ENCODE results near the gene PPP2R3A. TPM values are rescaled to one million over a fixed set of nuclear protein-coding genes. Genes with fewer than 3 reads are reported as not detected.
"Not testable (repeated sequence)": the region's sequence is repeated elsewhere in the genome, so short reads cannot be mapped to it uniquely, and the experiment has no call there.

The PPP2R3A gene
- total RNA-seq, 1 donor from 2014 or later, result 16.5 TPM

GRCh38 chr3:136189859-136190617, 224.5 kb downstream of the PPP2R3A start:
- DNase-seq (ENCODE audit: extremely low spot score, unreplicated experiment), result no peak
- Mint-ChIP-seq H3K27ac (peak overlapping the region; percentile 46), H3K4me3 (peak overlapping the region; percentile 54), H3K9me3 (peaks cover 5% of the 10 kb centered on the region), H3K27me3 (no peaks in the 10 kb centered on the region), H3K36me3 (peaks cover 15% of the 10 kb centered on the region), H3K4me1 (ENCODE audit: unreplicated experiment) (peaks cover 41% of the 10 kb centered on the region)
- TF ChIP-seq CTCF (conservative IDR thresholded peaks at IDR 0.05), result no peak

- H3K4me3 Mint-ChIP-seq, result peak overlapping the region; percentile 95
- H3K36me3 Mint-ChIP-seq, result peaks cover 11% of the 10 kb centered on the region
- H3K27ac Mint-ChIP-seq, result peak overlapping the region; percentile 92
- not testable (repeated sequence) for H3K9me3 Mint-ChIP-seq; DNase-seq (ENCODE audit: extremely low spot score, unreplicated experiment); H3K27me3 Mint-ChIP-seq
- H3K4me1 Mint-ChIP-seq (ENCODE audit: unreplicated experiment), result peaks cover 31% of the 10 kb centered on the region
Measured at GRCh38 chr3:136192195-136192594, 226.7 kb downstream of the PPP2R3A start.

- Mint-ChIP-seq H3K4me1 (ENCODE audit: unreplicated experiment) (peaks cover 35% of the 10 kb centered on the region), H3K36me3 (peaks cover 11% of the 10 kb centered on the region), H3K27me3 (peaks cover 5% of the 10 kb centered on the region), H3K27ac (peak overlapping the region; percentile 92), H3K4me3 (peak overlapping the region; percentile 95), H3K9me3 (peaks cover 5% of the 10 kb centered on the region)
- no peak for TF ChIP-seq CTCF (conservative IDR thresholded peaks at IDR 0.05)
- DNase-seq (ENCODE audit: extremely low spot score, unreplicated experiment), result no peak
Measured at GRCh38 chr3:136192831-136193230, 227.3 kb downstream of the PPP2R3A start.

- peaks cover 11% of the 10 kb centered on the region for H3K36me3 Mint-ChIP-seq
- no peak for TF ChIP-seq CTCF (conservative IDR thresholded peaks at IDR 0.05)
- H3K4me3 Mint-ChIP-seq, result peak overlapping the region; percentile 95
- peaks cover 5% of the 10 kb centered on the region for H3K9me3 Mint-ChIP-seq
- H3K27me3 Mint-ChIP-seq, result peaks cover 5% of the 10 kb centered on the region
- H3K27ac Mint-ChIP-seq, result peak overlapping the region; percentile 92
- H3K4me1 Mint-ChIP-seq (ENCODE audit: unreplicated experiment), result peaks cover 38% of the 10 kb centered on the region
- no peak for DNase-seq (ENCODE audit: extremely low spot score, unreplicated experiment)
Measured at GRCh38 chr3:136193278-136194054, 227.9 kb downstream of the PPP2R3A start.

GRCh38 chr3:136194409-136195257, 229.1 kb downstream of the PPP2R3A start:
- peaks cover 30% of the 10 kb centered on the region for H3K4me1 Mint-ChIP-seq (ENCODE audit: unreplicated experiment)
- TF ChIP-seq CTCF (conservative IDR thresholded peaks at IDR 0.05), result peak; percentile 29
- peak overlapping the region; percentile 95 for H3K4me3 Mint-ChIP-seq
- peaks cover 5% of the 10 kb centered on the region for H3K27me3 Mint-ChIP-seq
- peaks cover 5% of the 10 kb centered on the region for H3K9me3 Mint-ChIP-seq
- H3K36me3 Mint-ChIP-seq, result peaks cover 11% of the 10 kb centered on the region
- no peak for DNase-seq (ENCODE audit: extremely low spot score, unreplicated experiment)
- H3K27ac Mint-ChIP-seq, result peak overlapping the region; percentile 92

Measured in type B pancreatic cell (in vitro differentiated cells).